Thymus (tissue), 11 donors: Measurements from ENCODE around the gene KCNJ5. TPM values are rescaled to one million over a fixed set of nuclear protein-coding genes. Genes with fewer than 3 reads are reported as not detected.
A peak's percentile ranks its signal among the peaks of the same experiment; 100 is the strongest.

Experiments
- DNase-seq, 9 donors: peaks; one replicate each; pipeline ENCODE4 v3.0.0-alpha.2; 2013; ENCODE audit warnings: low spot score in 9 of 9, low read depth in 6 of 9, missing footprints in 1 of 9
- H3K27ac ChIP-seq, 2 donors: one replicate each; pipeline ENCODE4 v1.5.1; 2013; ENCODE audit warnings: control low read depth in 1 of 2, low read depth in 1 of 2, low read length in 1 of 2, mild to moderate bottlenecking in 1 of 2, moderate library complexity in 1 of 2
- H3K27me3 ChIP-seq, 2 donors: one replicate each; pipeline ENCODE4 v1.5.1; 2013; ENCODE audit warnings: low read length in 1 of 2; ENCODE audit not compliant: control insufficient read depth in 2 of 2, insufficient read depth in 1 of 2
- H3K36me3 ChIP-seq, 2 donors: one replicate each; pipeline ENCODE4 v1.5.1; 2013; ENCODE audit warnings: low read length in 1 of 2, mild to moderate bottlenecking in 1 of 2, moderate library complexity in 1 of 2; ENCODE audit not compliant: control insufficient read depth in 2 of 2, insufficient read depth in 2 of 2
- H3K4me1 ChIP-seq, 2 donors: one replicate each; pipeline ENCODE4 v1.5.1; 2013; ENCODE audit warnings: low read length in 2 of 2; ENCODE audit not compliant: control insufficient read depth in 2 of 2, insufficient read depth in 2 of 2
- H3K4me3 ChIP-seq, 2 donors: one replicate each; pipeline ENCODE4 v1.5.1; 2013; ENCODE audit warnings: low read length in 2 of 2, control low read depth in 1 of 2, mild to moderate bottlenecking in 1 of 2
- H3K9me3 ChIP-seq, 2 donors: one replicate each; pipeline ENCODE4 v1.5.1; 2013; ENCODE audit warnings: low read length in 1 of 2, mild to moderate bottlenecking in 1 of 2; ENCODE audit not compliant: control insufficient read depth in 2 of 2, insufficient read depth in 1 of 2
- WGBS: extraction: QIAGEN DNeasy Blood & Tissue Kit; methylation state at CpG from one replicate; pipeline ENCODE4 v1.1.7; 2013; 5-methylcytosine and 5-hydroxymethylcytosine counted together
- polyA plus RNA-seq: library from polyadenylated mRNA; stranded (reverse); fragments of 200-250 nt; gene quantifications from one replicate; pipeline ENCODE4 v1.2.3, GENCODE V29; 2013
- total RNA-seq: library from RNA; stranded (reverse); fragments of 120-200 nt; gene quantifications from one replicate; pipeline ENCODE4 v1.2.4, GENCODE V29; 2013
- donor health status: healthy.

KCNJ5 gene
- total and polyA plus RNA-seq, 2 donors: 0.55 to 7.2 TPM

GRCh38 chr11:128853559-128853958 lies 37.6 kb upstream of the KCNJ5 start:
- H3K27ac ChIP-seq: no peak overlapping the region
- H3K9me3 ChIP-seq: peaks cover 0 to 1% of the 10 kb centered on the region in 2 donors
- H3K27me3 ChIP-seq: no peaks in the 10 kb centered on the region
- no peak for DNase-seq
- no peaks in the 10 kb centered on the region for H3K36me3 ChIP-seq
- 41% methylated on average over 6 of the region's 6 CpGs for WGBS
- H3K4me1 ChIP-seq: no peaks in the 10 kb centered on the region
- no peak overlapping the region for H3K4me3 ChIP-seq

GRCh38 chr11:128854841-128855240 lies 36.3 kb upstream of the KCNJ5 start:
- Histone ChIP-seq H3K27ac (no peak overlapping the region), H3K4me3 (no peak overlapping the region), H3K4me1 (no peaks in the 10 kb centered on the region), H3K9me3 (peaks cover 0 to 1% of the 10 kb centered on the region in 2 donors), H3K27me3 (no peaks in the 10 kb centered on the region), H3K36me3 (no peaks in the 10 kb centered on the region)
- no peak for DNase-seq
- 95% methylated on average over 7 of the region's 7 CpGs for WGBS

- DNase-seq: no peak
- peaks cover 0 to 1% of the 10 kb centered on the region in 2 donors for H3K9me3 ChIP-seq
- H3K4me1 ChIP-seq: no peaks in the 10 kb centered on the region
- H3K27me3 ChIP-seq: peaks cover 0 to 8% of the 10 kb centered on the region in 2 donors
- no peak overlapping the region for H3K27ac ChIP-seq
- WGBS: 99% methylated on average over 6 of the region's 6 CpGs
- no peaks in the 10 kb centered on the region for H3K36me3 ChIP-seq
- H3K4me3 ChIP-seq: no peak overlapping the region
These were observed 34.9 kb upstream of the KCNJ5 start for GRCh38 chr11:128856241-128856640.

GRCh38 chr11:128857341-128857740 lies 33.8 kb upstream of the KCNJ5 start:
- 94% methylated on average over 2 of the region's 2 CpGs for WGBS
- Histone ChIP-seq H3K4me1 (no peaks in the 10 kb centered on the region), H3K9me3 (peaks cover 0 to 1% of the 10 kb centered on the region in 2 donors), H3K36me3 (no peaks in the 10 kb centered on the region), H3K27me3 (peaks cover 0 to 8% of the 10 kb centered on the region in 2 donors), H3K27ac (no peak overlapping the region), H3K4me3 (no peak overlapping the region)
- no peak for DNase-seq

GRCh38 chr11:128859563-128860441 lies 31.4 kb upstream of the KCNJ5 start:
- peak in 7 of 9 donors; percentile 26 to 80 (median 64) for DNase-seq
- Histone ChIP-seq H3K4me3 (no peak overlapping the region), H3K27ac (no peak overlapping the region), H3K27me3 (peaks cover 0 to 8% of the 10 kb centered on the region in 2 donors), H3K36me3 (no peaks in the 10 kb centered on the region), H3K9me3 (no peaks in the 10 kb centered on the region), H3K4me1 (no peaks in the 10 kb centered on the region)
- WGBS: 38% methylated on average over 33 of the region's 33 CpGs

- H3K4me3 ChIP-seq: no peak overlapping the region
- no peak for DNase-seq
- WGBS: 96% methylated on average over 16 of the region's 16 CpGs
- H3K27me3 ChIP-seq: peaks cover 2 to 8% of the 10 kb centered on the region in 2 donors
- H3K27ac ChIP-seq: no peak overlapping the region
- no peaks in the 10 kb centered on the region for H3K9me3 ChIP-seq
- H3K36me3 ChIP-seq: no peaks in the 10 kb centered on the region
- no peaks in the 10 kb centered on the region for H3K4me1 ChIP-seq
These were observed 30.4 kb upstream of the KCNJ5 start for GRCh38 chr11:128860571-128861361.

GRCh38 chr11:128862406-128862805 lies 28.8 kb upstream of the KCNJ5 start:
- Histone ChIP-seq H3K4me3 (no peak overlapping the region), H3K27me3 (peaks cover 2 to 8% of the 10 kb centered on the region in 2 donors), H3K4me1 (no peaks in the 10 kb centered on the region), H3K9me3 (no peaks in the 10 kb centered on the region), H3K36me3 (no peaks in the 10 kb centered on the region), H3K27ac (no peak overlapping the region)
- DNase-seq: no peak
- WGBS: 96% methylated on average over 9 of the region's 9 CpGs

GRCh38 chr11:128862908-128863660 lies 28.1 kb upstream of the KCNJ5 start:
- Histone ChIP-seq H3K4me1 (no peaks in the 10 kb centered on the region), H3K27me3 (peaks cover 2 to 8% of the 10 kb centered on the region in 2 donors), H3K36me3 (no peaks in the 10 kb centered on the region), H3K9me3 (no peaks in the 10 kb centered on the region), H3K4me3 (no peak overlapping the region), H3K27ac (no peak overlapping the region)
- 88% methylated on average over 4 of the region's 4 CpGs for WGBS
- DNase-seq: no peak
